ENCODE data around the gene KLHL22. TPM values are rescaled to one million over a fixed set of nuclear protein-coding genes. Genes with fewer than 3 reads are reported as not detected.

The KLHL22 gene
- total and polyA plus RNA-seq, 2 of the 8 experiments (the other 6 are each of a cell fraction or from before 2014, with no cell fraction given), result 9.4 to 16.2 TPM

DNA sequence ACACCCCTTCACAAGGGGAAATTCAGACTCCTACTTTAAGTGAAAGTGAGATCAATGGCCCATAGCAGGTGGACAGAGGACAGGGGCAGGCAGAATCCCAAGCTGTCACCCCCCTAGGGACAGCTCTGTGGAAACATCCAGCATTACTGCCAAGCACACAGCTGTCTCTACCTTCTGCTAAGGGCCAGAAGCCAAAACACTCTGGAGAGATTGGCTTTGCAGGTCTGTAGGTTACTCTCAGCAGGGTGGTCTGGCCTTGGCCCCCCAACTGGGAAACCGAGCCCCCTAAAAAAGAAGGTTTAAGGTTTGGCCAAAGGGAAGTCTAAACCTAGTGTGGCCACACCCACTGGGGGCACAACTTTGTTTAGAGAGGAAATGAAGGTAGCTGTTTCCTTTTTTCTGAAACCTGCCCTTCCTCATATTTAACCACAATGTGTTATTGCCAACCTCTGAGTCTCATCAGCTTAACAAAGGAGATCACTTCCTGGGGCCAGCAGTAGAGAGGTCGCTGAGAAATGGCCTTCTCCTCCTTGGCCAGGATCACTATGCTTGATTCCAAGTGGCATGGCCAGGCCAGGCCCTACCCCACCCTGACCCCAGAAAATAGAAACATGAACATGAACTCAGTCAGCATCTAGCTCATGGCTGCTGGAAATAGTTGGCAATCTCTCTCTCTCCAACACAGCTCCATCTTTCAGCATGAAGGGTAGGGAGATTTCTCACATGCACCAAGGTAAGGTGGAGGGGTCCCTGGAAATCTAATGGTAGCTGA is 32.1 kb downstream of the KLHL22 start:
- Histone ChIP-seq H3K27ac (ENCODE audit: low read depth, low read length) (no peak overlapping the region), H2BK5ac (ENCODE audit: low read depth, low read length) (no peak overlapping the region; the same call in 1 of the 2 replicates), H3K4ac (replicated peaks; ENCODE audit: insufficient read length, low read depth, low read length) (no peak overlapping the region), H2BK15ac (ENCODE audit: low read length) (no peak overlapping the region), H3K9ac (replicated peaks in 1 of 4; ENCODE audit: extremely low read depth in 1 of 4, low read depth in 3 of 4, low read length in 3 of 4) (no peak overlapping the region), H2AFZ (ENCODE audit: low read length) (no peak overlapping the region), H3K4me3 (ENCODE audit: extremely low read depth in 1 of 4, insufficient read depth in 2 of 4, low read depth in 3 of 4, low read length in 4 of 4) (no peak overlapping the region), H3K18ac (ENCODE audit: extremely low read depth, low read length) (no peak overlapping the region), H2BK120ac (replicated peaks; ENCODE audit: low read depth, low read length) (no peak overlapping the region), H3K4me1 (replicated peaks in 1 of 4; ENCODE audit: control insufficient read depth in 3 of 4, insufficient read depth in 4 of 4, low read length in 3 of 4) (no peaks in the 10 kb centered on the region), H3K23me2 (ENCODE audit: low read depth, low read length) (no peaks in the 10 kb centered on the region), H4K5ac (ENCODE audit: insufficient read length, low read depth, low read length) (no peak overlapping the region), H2BK12ac (ENCODE audit: low read depth, low read length) (no peak overlapping the region), H3K79me1 (ENCODE audit: low read depth, low read length) (no peaks in the 10 kb centered on the region), H3K79me2 (ENCODE audit: control insufficient read depth in 1 of 2, insufficient read depth in 2 of 2, low read length in 2 of 2) (no peaks in the 10 kb centered on the region), H2AK5ac (ENCODE audit: low read depth, low read length) (no peak overlapping the region), H3K23ac (ENCODE audit: insufficient read length) (no peak overlapping the region), H3K36me3 (ENCODE audit: control insufficient read depth in 2 of 4, insufficient read depth in 4 of 4, low read length in 3 of 4) (peaks cover 0 to 5% (median 0%) of the 10 kb centered on the region in 4 experiments; a peak in 1 of 8 replicates), H3K56ac (replicated peaks; ENCODE audit: insufficient read length, low read depth, low read length) (no peak overlapping the region), H3K14ac (ENCODE audit: insufficient read length) (no peak overlapping the region), H4K20me1 (replicated peaks in 1 of 2; ENCODE audit: control insufficient read depth in 1 of 2, insufficient read depth in 2 of 2, low read length in 2 of 2) (peaks cover 0 to 2% of the 10 kb centered on the region in 2 experiments), H4K91ac (replicated peaks; ENCODE audit: insufficient read length, low read length) (no peak overlapping the region), H2BK20ac (ENCODE audit: low read length) (no peak overlapping the region), H4K8ac (ENCODE audit: extremely low read depth, insufficient read depth, low read length) (no peak overlapping the region), H3K9me3 (ENCODE audit: insufficient read depth in 2 of 2, low read depth in 1 of 2, low read length in 1 of 2) (no peaks in the 10 kb centered on the region), H3K27me3 (replicated peaks in 1 of 4; ENCODE audit: control insufficient read depth in 3 of 4, extremely low read depth in 1 of 4, insufficient read depth in 3 of 4, low read length in 3 of 4) (no peaks in the 10 kb centered on the region), H3K4me2 (ENCODE audit: insufficient read depth in 1 of 2, low read depth in 2 of 2, low read length in 2 of 2) (no peak overlapping the region)
- DNase-seq (ENCODE audit: low read depth in 1 of 2, low spot score in 2 of 2), result no peak
- ChIA-PET CTCF (ENCODE audit: partially characterized antibody) (interaction anchor here (0.6 to 2.8 kb wide), 6 partner anchors 9 to 1454 kb away, joined by 3 to 12 read pairs (median 4); no protein-coding TSS in a partner anchor), POLR2A (ENCODE audit: partially characterized antibody) (interaction anchor here (1.1 to 2.0 kb wide), 2 partner anchors 22 to 53 kb away, joined by 3 to 4 read pairs; no protein-coding TSS in a partner anchor)
- 56% methylated on average over 2 of the region's 2 CpGs; no CpG with 5 or more reads in 1 of the 2 experiments for WGBS, 2 experiments (ENCODE audit: extremely low coverage in 1 of 2, insufficient coverage in 1 of 2, insufficient read length in 1 of 2, insufficient replicate concordance in 2 of 2, low coverage in 1 of 2, low lambda C conversion rate in 2 of 2, missing lambda C conversion rate in 1 of 2)
- TF ChIP-seq CHD1 (IDR thresholded peaks at IDR 0.05; ENCODE audit: low read depth, low read length) (no peak), RAD21 (IDR thresholded peaks at IDR 0.05 in 1 of 2, conservative IDR thresholded peaks at IDR 0.05 in 1 of 2; ENCODE audit: low read depth in 2 of 2, low read length in 2 of 2) (no peak), CBX5 (IDR thresholded peaks at IDR 0.05; ENCODE audit: low read depth, low read length) (no peak), CBX8 (IDR thresholded peaks at IDR 0.05; ENCODE audit: borderline replicate concordance, low read depth, low read length) (no peak), CTBP2 (IDR thresholded peaks at IDR 0.05; ENCODE audit: borderline replicate concordance, insufficient read depth, insufficient read length, low read length) (no peak), YY1 (IDR thresholded peaks at IDR 0.05; ENCODE audit: low read depth, low read length) (no peak), RXRA (IDR thresholded peaks at IDR 0.05; ENCODE audit: insufficient read depth, low read depth, low read length) (no peak)
- TF ChIP-seq, protein P1, sequence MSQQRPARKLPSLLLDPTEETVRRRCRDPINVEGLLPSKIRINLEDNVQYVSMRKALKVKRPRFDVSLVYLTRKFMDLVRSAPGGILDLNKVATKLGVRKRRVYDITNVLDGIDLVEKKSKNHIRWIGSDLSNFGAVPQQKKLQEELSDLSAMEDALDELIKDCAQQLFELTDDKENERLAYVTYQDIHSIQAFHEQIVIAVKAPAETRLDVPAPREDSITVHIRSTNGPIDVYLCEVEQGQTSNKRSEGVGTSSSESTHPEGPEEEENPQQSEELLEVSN (IDR thresholded peaks at IDR 0.05), result no peak
- no peak for FAIRE-seq

Measured in H1 (cell line).